HG03108 (cell line): ENCODE data around the gene SGK1.
"Not testable (repeated sequence)": the region's sequence is repeated elsewhere in the genome, so short reads cannot be mapped to it uniquely, and the experiment has no call there.

ENCODE experiments used
- ATAC-seq: cut with Tn5 transposase; IDR thresholded peaks from one replicate; pipeline ENCODE4 v1.9.1; 2021; ENCODE audit warnings: moderate library complexity; ENCODE audit not compliant: unreplicated experiment

SGK1 gene

DNA sequence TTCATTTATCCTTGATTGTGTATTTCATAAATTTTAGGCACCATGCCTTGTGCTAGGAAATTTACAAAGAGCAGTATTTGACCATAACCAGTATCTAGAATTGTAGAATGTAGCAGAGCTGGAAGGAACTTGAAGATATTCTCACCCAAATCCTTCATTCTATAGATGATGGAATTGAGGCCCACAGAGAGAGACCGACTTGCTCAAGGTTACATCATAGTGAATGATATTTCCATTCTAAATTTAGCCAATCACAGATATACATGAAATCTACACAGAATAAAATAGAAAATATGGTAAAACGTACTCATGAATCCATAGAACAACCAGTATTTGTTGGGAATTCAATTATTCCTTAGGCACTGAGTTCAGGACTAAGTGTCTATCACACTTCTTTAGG is 10.9 kb upstream of the SGK1 start:
- ATAC-seq = no peak

- no peak for ATAC-seq
These were observed 10.2 kb upstream of the SGK1 start for GRCh38 chr6:134328138-134328537.

GRCh38 chr6:134326192-134326591 is 8.3 kb upstream of the SGK1 start:
- ATAC-seq = not testable (repeated sequence)

GRCh38 chr6:134324766-134325165 is 6.9 kb upstream of the SGK1 start:
- no peak for ATAC-seq

- ATAC-seq = no peak
These were observed 6.2 kb upstream of the SGK1 start for GRCh38 chr6:134324141-134324540.

DNA sequence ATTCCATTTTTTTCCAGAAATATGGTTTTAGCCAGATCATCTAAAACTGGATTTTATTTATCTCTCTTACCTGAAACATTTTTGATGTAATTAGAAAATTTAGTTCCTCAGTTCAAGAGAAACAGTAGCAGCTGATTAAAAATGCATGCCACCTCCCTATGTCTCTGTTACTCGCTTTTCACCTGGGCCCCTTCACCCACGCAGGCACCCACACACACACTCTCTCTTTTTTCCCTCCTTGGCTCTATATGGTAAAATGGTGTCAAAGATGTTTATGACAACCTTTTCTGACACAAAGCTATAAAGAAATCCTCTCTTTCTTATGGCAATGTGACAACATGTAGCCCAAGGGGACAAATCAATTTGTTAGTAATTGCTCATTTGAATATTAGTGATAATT is 5.8 kb upstream of the SGK1 start:
- no peak for ATAC-seq

DNA sequence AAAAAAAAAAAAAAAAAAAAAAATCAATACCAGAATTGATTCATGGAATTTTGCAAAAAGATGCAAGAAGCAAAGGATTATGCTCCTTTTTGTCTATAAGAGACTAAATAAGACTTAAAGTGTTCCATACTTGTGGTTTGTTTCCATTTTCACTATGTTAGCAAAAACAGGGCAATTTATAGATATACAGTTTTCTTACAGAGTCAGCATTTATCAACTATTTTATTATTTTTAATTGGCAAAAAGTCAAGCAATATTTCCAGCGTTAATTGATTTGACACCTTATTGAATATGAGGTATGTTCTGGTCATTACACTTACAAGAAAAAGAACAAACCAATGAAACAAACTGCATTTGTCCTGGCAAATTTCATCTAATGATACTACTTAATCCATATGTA is 5.4 kb upstream of the SGK1 start:
- ATAC-seq = no peak

DNA sequence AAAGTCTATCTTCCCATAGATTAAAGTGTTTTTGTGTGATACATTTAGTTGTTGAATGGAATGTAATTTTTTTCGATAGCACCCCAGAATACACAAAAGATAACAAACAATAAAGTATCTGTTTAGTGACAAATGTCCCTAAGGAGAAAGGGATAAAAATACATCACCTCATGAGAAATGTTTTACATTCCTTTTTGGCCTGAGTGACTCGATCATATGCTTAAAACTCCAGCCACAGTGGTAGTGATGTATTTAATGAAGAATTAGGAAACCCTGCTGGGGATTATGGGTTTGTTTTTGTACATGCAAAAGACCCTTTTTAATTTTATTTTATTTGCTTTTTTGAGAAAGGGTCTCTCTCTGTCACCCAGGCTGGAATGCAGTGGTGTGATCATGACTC is 4.3 kb upstream of the SGK1 start:
- no peak for ATAC-seq

GRCh38 chr6:134321246-134321645 is 3.3 kb upstream of the SGK1 start:
- ATAC-seq = no peak

GRCh38 chr6:134319686-134320085 is 1.8 kb upstream of the SGK1 start:
- ATAC-seq = not testable (repeated sequence)

DNA sequence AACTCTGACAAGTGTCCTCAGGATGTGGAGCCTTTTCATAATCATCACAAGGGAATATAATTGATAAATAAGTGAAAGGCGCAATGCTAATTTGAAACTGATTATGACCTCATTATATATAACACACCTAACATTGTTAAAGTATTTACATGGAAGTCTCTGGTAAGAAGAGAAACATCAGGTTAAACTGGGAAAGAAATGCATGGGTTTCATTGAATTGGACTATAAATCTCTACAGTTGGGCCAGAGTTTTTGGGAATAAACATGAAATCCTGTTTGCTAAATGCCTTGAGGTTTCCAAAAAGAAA is 1.0 kb upstream of the SGK1 start:
- ATAC-seq = no peak

DNA sequence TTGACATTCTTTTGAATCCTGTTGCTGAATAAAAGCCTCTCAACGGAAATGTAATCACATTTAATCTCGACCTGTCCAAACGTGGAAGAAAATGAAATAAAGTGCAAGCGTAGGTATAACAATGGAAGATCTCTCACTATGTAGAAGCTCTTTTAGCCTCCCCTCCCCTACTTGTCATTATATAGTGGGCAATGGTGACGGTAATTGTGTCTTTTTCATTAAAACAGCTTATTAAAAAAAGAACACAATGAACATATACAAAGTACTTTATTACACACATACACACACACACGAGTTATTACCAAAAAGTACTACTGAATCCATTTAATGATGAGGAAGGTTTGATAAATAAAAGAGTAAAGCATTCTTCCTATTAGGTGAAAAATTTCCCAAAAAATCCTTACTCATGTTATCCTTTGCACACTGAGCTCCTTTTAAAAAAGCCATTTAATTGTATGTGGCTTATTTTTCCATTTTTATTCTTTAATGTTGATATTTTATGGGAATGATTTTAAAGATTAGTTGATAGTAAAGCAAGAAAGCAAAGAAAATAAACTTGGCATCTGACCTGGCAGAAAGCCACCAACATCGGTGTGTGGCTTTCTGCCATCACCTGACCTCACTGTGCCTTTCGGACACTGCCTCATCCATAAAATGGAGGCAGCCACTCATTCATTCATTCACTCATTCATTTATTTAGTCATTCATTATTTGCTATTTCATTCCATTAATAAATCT is 493 bp upstream of the SGK1 start:
- ATAC-seq = no peak

GRCh38 chr6:134316733-134317431 is 1.0 kb downstream of the SGK1 start:
- ATAC-seq = no peak

GRCh38 chr6:134315974-134316441 is 1.9 kb downstream of the SGK1 start:
- no peak for ATAC-seq

GRCh38 chr6:134315189-134315588 is 2.7 kb downstream of the SGK1 start:
- no peak for ATAC-seq

DNA sequence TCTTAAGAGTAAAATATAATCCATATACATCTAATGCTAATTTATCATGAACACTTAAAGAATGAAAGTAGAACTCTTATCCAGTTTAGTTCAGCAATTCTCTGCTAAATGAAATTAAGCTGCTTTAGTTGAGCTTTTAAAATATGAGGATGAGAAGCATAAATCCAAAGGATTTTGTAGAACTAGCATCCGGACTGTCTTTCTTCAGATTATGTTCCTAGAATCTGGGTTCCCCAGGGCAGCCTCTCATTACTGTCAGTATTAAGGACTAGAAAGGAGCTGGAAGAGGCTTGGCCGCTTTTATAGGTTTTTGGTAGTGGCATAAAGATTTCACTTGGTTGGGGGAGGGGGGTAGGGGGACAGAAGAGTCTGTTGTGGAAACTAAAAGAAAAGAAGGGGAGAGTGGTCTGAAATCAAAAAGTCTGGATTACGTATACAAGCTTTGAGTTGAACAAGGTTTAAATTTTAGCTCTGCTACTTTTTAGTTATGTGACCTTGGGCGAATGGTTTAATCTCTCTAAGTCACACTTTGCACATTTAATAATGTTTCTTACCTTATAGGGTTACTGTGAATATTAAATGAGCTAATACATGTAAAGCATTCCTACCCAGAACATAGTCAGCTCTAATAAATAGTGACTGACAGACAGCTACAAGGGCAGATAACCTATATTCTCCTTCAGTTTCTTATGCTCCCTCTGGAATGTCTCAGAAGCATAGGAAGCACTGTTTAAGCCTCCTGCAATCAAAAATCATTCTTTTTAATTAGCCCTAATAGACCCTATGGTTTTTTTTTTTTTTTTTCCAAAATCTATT is 3.7 kb downstream of the SGK1 start:
- no peak for ATAC-seq

- no peak for ATAC-seq
These were observed 5.8 kb downstream of the SGK1 start for GRCh38 chr6:134312038-134312660.

- ATAC-seq = no peak
These were observed 7.1 kb downstream of the SGK1 start for GRCh38 chr6:134310817-134311216.

DNA sequence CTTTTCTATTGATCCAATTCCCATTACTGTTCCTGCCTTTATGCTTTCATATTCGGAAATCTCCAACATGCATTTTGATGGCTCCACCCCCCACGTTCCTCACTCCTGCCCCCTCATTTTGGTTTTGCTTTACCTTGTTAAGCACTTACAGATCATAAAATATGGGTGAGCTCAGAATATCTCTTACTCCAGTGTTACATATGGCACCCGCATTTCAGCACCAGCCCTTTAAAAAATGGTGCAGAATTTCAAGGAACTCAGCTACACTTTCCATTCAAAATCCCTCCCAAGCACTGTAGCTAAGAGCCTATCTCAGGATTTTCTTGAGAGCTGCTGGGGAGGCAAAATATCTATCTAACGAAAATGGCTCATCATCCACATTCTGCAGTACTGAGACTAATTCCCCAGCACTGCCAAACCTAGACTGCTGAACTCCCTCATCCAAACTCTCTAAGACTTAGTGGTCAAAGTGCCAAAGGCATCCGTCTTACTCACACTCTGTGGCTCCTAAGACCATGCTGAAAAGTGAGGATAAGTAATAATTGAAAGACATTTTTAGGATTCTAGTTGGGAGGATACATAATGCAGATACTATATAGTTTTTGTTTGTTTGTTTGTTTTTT is 7.8 kb downstream of the SGK1 start:
- no peak for ATAC-seq

DNA sequence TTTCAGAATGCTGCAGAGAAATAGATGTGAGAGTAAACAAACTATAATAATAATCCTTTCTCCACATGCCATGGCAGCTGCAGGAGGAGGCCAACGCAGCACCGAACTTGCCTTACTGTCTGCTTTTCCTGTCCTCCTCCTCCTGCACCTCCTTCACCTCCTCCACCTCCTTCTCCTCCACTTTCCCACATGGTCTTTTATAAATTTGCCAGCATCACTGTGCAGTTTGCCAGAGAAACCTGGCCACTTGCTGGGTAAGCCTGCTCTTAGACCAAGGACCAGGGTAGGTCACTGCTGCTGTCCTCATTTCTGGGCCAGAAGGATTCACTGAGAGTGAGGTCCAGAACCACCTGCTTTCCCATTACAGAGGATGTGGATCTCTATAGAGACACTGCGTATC is 8.7 kb downstream of the SGK1 start:
- no peak for ATAC-seq

- ATAC-seq = no peak
These were observed 9.1 kb downstream of the SGK1 start for GRCh38 chr6:134308800-134309199.
